ENCODE results near the gene BICRAL.
A peak's percentile ranks its signal among the peaks of the same experiment; 100 is the strongest.
"Not testable (repeated sequence)": the region's sequence is repeated elsewhere in the genome, so short reads cannot be mapped to it uniquely, and the experiment has no call there.

Gene BICRAL

DNA sequence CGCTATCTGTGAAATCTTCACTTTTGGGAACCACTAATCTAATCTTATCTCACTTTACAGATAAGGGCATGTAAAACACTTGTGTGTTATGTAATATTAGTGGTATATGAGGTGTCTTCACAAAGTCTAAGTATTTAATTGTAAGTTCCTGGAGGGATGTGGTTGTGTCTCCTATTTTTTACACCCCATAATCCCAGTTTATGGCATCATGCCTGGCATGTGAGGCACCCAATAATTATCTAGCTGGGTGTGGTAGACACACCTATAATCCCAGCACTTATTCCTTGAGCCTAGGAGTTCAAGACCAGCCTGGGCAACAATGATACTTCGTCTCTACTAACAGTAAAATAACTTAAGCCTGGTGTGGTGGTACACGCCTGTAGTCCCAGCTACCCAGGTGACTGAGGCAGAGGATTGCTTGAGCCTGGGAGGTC, 19.4 kb upstream of the BICRAL start:
- DNase-seq (ENCODE audit: low read depth, low spot score) = no peak

DNA sequence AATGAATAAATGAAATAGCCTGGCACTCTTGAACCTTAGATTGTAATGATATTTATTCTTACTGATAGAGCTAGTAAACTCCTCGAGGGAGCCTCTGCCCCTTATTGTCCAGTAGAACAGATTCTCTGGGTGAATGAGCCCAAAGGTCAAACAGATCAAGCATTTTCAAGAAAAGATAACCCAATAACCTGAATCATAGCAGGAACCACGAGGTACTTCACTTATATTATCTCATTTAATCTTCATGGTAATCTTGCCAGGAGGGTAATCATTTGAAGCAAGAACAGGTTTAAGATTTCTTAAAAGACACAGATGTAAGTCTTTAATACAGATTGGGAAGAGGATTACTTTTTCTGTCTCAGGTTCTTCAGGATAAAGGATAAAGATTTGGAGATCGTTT, 18.9 kb upstream of the BICRAL start:
- DNase-seq (ENCODE audit: low read depth, low spot score) = no peak

DNA sequence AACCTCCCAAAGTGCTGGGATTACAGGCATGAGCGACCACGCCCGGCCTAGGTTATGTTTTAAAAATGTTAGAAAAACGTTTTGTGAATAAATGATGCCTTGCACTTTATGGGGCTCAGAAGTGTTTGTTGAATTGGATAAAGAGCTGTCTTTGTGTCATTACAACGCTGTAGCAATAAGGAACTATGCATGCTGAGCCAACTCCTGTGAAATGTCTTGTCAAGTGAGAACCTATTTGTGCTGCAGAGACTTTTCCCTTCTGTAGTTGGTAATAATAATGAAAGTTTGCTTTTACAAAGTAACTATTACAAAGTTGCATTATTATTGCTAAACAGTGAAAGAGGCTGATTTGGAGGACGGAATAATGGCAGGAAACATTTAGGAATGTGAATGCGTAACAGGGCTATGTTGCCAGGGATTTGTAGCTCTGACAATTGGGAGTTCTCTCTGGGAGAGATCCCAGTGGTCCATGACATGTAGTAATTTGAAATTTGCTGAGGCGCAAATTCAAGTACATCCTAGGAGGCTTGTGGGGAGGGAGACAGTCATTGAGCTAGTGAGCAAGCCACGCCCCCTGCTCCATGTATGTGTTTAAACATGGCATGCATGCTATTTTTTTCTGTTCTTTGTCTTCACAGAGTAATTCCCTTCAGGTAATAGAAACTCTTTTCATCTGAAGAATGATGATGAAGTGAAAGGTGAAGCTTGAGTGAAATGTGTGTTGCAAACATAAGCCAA, 16.8 kb upstream of the BICRAL start:
- DNase-seq (ENCODE audit: low read depth, low spot score) = no peak

DNA sequence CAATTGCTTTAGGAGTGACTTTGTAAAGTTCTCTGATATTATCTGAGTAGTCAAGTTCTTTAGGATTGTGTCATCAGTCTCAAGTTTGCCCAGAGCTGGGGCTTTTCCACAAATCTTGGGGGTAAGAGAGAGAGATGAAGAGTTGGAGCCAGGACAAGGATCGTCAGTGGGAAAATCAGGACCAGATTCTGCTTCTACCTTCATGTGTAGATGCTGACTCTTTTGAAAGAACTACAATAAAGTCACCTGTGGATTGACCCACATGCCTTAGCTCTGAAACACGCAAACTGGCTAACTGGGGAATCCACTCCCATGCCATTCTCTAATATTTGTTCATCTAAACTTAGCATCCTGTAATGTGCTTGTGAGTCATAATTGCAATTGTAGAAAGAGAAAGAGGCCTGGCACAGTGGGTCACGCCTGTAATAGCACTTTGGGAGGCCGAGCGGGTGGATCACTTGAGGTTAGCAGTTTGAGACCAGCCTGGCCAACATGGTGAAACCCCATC, 15.6 kb upstream of the BICRAL start:
- peak; percentile 61 for DNase-seq (ENCODE audit: low read depth, low spot score)

DNA sequence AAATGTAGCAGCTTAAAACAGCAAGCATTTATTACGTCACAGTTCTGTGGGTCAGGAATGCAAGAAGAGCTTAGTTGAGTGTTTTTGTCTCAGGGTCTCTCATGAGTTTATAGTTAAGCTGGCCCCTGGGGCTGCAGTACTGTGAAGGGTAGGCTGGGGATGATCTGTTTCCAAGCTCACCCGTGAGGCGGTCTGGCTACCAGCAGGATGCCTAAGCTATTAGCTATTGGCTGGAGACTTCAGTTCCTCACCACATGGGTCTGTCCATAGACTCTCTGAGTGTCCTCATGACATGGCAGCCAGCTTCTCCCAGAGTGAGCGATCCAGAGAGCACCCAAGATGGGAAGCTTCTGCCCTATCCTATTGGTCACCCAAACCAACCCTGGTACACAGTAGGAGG, 12.8 kb upstream of the BICRAL start:
- DNase-seq (ENCODE audit: low read depth, low spot score) = no peak

DNA sequence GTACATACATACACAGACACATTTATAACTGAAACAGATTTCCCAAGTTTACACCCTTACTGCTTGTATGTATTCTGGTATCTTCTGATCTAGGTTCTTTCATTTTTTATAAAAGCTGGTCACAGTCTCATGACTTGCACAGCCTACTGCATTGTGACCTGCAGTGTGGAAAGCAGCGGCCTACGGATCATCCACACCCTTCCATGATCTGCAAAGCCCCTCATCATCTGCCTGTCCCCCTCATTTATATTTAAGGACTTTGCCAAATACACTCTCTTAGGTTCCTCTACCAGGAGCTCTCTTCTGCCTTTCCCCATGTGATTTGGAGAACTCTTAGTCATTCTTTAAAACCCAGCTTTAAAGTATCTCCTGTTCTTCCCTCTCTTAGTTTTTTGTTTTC, 12.0 kb upstream of the BICRAL start:
- no peak for DNase-seq (ENCODE audit: low read depth, low spot score)

DNA sequence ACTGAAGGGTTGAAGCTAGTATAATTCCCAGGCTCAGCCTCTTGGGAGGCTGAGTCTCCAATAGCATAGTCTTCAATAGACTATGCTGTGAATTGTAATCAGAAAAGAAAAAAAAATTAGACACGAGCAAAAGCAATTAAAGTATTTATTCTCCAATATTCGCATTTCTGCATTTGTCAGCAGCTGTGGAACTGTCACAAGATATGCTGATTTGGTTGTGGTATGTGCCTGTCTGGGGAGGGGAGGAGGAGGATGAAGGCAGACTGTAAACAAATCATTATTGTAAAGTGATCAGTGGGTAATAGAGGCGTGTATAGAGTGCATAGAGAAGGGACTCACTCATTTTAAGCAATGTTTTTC, 10.1 kb upstream of the BICRAL start:
- DNase-seq (ENCODE audit: low read depth, low spot score) = no peak

DNA sequence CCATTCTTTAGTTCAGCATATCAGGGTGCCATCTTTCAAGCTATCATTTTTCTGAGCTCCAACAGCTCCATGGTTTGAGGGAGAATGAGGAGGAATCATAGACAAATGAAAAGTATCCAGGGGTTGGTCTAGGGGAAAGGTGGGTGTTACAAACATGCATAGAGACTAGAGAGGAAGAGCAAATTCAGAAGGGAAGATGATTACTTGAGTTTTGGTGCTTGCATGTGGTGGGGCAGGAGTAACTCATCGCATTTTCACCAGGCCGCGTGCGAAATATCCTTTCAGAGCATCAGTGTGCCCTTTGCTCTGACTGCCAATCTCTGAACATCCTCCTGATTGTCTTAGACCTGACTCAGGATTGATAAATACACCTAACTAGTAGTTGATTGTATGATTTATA, 7.7 kb upstream of the BICRAL start:
- DNase-seq (ENCODE audit: low read depth, low spot score) = no peak

DNA sequence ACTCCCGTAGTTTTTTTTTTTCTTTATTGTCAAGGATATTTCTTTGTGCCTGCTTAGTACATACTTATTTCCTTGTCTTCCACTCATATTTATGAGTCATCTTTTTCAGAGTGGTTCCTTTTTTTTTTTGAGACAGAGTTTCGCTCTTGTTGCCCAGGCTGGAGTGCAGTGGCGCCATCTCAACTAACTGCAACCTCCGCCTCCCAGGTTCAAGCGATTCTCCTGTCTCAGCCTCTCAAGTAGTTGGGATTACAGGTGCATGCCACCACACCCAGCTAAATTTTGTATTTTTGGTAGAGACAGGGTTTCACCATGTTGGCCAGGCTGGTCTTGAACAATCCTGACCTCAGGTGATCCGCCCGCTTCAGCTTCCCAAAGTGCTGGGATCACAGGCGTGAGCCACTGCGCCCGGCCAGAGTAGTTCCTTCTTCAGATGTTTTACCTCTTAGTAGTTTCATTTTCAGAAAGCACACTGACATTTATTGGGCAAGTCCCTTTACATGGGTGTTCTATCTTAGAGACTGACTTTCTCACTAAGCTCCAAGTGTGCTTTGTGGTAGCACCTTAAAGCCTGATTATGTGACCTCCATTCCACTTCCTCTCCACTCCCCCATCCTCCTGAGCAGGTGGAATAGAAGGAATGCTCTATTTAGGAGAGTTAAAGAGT, 6.9 kb upstream of the BICRAL start:
- DNase-seq (ENCODE audit: low read depth, low spot score) = not testable (repeated sequence)

DNA sequence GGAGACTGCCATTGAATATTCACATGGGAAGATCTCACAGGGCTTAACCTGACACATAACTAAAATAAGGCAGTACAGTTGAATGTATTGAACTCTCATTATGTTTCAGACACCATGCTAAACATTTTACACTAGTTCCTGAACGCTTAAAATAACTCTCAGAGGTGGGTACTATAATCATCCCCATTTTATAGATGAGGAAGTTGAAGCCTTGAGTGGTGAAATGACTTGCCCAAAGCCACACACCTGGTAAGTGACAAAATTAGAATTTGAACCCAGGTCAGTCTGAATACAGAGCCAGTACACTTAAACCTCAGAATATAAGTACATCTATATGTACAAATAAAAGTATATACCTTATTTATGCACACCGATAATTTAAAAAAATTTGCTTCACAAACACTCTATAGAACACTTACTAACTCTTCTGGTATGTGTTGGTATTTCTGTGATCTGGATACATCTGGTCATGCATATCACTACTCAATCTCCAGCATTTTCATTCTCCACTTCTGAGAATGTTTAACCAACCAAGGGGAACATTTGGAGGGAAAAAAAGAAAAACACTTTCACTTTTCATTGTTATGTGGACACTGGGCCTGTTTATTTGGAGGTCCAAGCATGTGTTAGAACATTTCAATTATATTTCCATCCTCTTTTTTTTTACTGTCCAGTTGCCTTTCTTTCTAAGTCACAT, 4.6 kb upstream of the BICRAL start:
- DNase-seq (ENCODE audit: low read depth, low spot score) = peak; percentile 38

DNA sequence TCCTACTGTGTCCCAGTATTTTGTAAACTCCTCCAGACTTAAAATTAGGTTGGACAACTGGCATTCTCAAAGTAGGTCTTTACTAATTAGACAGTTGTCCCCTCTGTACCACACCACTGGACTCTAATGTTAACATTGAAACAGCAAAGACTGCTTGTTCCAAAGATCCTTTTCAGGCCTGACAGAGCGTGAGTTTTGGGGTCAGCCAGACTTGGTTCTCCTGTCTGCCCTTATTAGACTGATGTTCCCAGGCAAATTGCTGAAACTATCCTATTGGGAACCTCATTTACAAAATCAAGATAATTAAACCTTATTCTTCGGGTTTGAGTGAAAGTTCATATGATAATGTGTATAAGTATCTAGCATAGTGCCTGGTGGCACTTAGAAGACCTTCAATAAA, 3.7 kb upstream of the BICRAL start:
- DNase-seq (ENCODE audit: low read depth, low spot score) = no peak

DNA sequence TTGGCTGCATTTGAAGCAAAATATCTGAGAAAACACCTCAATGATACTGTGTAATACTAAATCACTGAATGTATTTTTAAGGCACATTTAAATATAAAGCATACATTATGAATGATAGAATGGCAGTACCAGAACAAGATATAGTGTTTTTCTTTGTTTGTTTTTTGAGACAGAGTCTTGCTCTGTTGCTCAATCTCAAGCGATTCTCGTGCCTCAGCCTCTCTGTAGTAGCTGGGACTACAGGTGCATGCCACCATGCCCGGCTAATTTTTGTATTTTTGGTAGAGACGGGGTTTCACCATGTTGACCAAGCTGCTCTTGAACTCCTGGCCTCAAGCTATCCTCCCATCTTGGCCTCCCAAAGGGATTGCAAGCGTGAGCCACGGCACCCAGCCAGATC, 2.3 kb upstream of the BICRAL start:
- DNase-seq (ENCODE audit: low read depth, low spot score) = no peak

DNA sequence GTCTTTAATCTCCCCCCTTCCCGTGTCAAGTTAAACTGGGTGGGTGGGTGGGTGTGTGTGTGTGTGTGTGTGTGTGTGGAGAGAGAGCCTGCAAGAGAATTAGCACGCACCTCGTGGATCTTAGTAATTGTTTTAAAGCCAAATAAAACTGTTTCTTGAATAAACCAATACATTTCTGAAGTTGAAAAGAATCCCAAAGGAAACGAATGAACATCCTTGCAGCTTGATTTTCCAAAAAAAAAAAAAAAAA, 381 bp upstream of the BICRAL start:
- no peak for DNase-seq (ENCODE audit: low read depth, low spot score)

DNA sequence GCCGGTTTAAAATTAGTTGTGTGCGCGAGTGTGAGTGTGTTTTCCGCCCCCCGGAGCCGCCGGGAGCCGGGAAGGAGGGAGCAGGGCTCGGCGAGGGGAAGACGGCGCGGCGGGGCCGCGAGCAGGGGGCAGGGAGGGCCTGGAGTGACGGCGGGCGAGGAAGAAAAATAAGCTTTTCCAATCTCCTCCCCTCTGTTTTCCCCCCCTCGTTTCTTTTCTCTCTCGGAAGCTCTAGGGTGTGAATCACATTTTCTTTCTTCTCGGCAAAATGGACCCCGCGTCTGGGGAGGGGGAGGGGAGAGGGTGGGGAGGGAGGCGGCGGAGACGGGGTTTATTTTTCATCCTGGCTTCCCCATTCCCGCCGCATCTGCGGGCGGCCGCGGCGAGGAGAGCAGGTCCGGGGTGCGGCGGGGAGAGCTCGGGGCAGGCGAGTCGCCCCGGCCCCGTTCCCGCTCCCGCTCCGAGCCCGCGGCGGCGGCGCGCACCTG, 881 bp downstream of the BICRAL start:
- peak; percentile 96 for DNase-seq (ENCODE audit: low read depth, low spot score)

DNA sequence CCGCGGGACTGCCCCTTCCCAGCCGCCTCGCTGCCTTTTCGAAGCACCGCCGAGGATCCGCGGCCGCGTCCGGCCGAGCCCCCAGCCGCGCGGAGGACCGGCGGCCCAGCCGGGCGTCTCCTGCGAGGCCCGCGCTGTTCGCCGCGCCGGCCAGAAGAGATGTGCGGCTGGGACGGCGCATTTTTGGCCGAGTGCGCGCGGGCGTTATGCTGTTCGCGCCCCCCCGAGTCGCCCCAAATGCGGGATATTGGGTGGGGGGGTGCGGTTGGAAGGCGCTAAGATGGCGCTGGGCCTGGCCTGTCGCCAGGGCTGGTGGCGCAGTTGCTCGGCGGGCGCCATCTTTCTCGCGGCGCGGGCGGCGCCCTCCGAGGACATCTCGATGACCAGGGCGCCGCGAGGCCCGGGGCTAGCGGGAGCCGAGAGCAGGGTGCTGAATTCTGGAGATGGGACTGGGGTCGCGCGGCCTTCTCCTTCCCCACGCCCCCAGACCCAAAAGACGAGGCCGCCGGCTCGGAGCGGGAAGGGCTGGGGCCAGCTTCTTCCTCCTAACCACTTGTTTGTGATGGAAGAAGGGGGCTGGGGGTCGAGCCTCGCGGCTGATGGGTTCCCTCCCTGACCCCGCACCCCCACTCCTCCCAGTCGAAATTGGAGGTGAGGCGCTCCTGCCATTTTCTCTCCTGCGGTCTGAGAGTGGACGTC, 1.5 kb downstream of the BICRAL start:
- peak; percentile 90 for DNase-seq (ENCODE audit: low read depth, low spot score)

DNA sequence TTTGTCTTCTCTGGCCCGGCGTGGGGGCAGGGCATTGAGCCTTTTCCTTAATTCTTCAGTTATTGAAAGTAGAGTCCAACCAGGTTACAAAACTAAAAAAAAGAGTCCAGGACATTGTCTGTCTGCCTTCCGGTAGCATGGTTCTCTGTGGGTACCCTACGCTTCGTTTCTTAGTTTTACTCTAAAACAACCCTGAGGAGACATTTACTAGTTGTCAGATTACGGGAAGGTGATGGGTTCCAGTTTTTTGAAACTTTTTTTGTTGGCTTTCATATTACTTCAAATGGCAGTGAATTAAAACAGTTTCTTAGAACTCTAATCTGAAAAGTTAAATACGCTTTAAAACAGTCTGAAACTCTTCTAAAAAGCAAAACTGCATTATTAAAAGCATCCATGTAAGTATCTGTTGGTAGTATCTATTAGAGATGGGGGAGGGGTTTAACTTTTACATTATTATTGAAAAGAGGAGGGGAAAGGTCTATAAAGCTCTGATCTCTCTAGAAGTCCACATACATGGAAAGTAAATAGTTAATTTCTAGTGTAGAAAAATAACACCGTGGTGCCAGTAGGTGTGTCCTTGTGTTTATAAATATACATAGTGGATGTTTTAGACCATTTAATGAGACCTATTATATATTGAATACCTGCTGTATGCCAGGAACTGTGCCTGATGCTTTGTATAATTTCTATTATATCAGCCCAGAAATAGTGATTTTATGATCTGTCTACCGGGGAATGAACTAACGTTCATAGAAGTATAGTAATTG, 2.2 kb downstream of the BICRAL start:
- peak; percentile 25 for DNase-seq (ENCODE audit: low read depth, low spot score)

DNA sequence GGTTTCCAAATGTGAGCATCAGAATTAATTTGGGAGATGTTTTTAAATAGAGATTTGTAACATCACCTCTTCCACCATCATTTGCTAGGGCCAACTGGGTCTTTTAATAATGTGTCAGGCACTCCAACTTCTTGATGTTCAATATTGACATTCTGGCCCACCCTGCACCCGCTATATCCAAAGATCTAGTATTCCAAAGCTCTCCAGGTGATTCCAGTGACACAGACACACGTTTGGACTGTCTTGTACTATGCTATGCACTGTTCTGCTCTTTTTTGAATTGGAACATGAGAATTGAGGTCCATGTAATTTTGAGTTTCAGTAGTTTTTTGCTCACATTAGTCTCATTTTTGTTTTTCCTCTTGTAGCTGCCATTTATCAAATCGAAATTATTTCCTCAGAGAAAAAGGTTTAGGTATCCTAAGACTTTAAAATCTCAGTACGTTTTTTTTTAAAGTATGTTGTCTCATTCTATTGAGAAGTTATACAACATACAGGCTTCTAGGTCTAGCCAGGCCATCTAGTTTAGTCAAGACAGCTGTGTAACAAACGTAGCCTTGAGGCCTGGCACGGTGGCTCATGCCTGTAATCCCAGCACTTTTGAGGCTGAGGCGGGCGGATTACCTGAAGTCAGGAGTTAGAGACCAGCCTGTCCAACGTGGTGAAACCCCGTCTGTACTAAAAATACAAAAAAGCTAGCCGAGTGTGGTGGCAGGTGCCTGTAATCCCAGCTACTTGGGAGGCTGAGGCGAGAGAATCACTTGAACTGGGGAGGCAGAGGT, 3.1 kb downstream of the BICRAL start:
- DNase-seq (ENCODE audit: low read depth, low spot score) = no peak

DNA sequence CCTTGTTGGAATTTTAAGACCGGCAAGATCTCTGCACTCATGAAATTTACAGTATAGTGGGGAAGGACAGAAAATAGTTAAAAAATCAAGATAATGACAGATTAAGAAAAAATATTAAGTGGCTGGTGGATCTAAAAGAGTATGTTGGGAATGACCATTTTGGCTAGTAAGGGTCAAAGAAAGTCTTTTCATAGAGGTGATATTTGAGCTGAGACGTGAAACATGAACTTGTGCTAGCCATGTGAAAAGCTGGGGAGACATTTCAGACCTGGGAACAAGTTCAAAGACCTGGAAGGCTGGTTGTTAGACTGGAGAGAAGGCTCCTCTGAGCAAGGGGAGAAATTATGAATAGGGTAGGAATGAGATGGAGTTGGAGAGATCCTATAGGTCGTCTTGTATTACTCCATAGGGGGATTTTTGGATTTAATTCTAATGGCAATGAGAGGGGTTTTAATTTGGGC, 4.7 kb downstream of the BICRAL start:
- no peak for DNase-seq (ENCODE audit: low read depth, low spot score)

DNA sequence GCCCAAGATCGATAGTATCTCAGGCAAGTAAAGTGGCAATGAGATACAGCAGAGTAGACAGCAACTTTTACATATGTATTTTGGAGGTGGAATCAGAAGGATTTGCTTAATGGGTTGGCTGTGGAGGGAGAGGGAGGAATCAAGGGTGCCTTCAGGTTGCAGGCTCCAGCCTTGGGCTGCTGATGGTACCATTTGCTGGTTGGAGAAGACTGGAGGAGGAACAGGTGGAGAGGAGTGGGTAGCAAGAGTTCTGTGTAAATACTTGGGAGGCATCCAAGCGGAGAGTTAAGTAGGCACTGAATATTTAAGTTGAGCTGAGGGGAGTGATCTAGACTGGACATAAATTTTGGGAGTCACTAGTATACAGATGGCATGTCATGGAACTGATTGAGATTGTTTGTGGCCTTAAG, 5.2 kb downstream of the BICRAL start:
- DNase-seq (ENCODE audit: low read depth, low spot score) = no peak

DNA sequence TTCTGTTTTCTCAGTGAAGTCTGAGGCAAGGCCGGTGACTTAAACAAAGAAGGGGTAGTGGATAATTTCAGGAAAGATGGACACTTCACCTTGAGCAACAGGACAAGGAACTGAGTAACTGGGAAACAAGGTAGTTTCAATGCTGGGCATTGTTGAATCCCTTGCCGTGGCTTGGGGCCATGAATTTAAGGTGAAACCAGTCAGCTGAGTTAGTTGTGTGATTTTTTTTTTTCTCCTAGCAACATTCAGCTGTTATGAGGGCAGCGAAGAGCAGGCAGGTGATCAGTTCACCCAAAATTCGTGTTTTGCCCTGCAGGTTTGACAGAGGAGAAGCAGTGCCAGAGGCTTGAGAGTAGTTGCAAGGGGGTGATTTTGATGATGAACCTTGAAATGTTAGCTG, 6.8 kb downstream of the BICRAL start:
- DNase-seq (ENCODE audit: low read depth, low spot score) = no peak
